Neural progenitor cell (in vitro differentiated cells): ENCODE data around the gene KRTAP10-6. TPM values are rescaled to one million over a fixed set of nuclear protein-coding genes. Genes with fewer than 3 reads are reported as not detected.

Experiments used
- DNase-seq: peaks from one replicate; pipeline ENCODE4 v3.0.0-alpha.2; 2016; ENCODE audit warnings: low spot score
- H2AFZ ChIP-seq: fragments of 200-600 bp; sonication (generic); replicated peaks from 2 replicates; pipeline ENCODE4 v1.6.1; 2016; ENCODE audit warnings: antibody characterized with exemption
- H3F3A ChIP-seq: fragments of 200-600 bp; sonication (generic); 2 replicates; pipeline ENCODE4 v1.6.1; 2016; ENCODE audit warnings: antibody characterized with exemption, low read depth
- H3K27ac ChIP-seq: fragments of 200-600 bp; sonication (generic); 2 replicates; pipeline ENCODE4 v1.5.1; 2016; ENCODE audit warnings: mild to moderate bottlenecking
- H3K27me3 ChIP-seq: fragments of 200-600 bp; sonication (generic); 2 replicates; pipeline ENCODE4 v1.6.1; 2016; ENCODE audit warnings: mild to moderate bottlenecking, moderate library complexity
- H3K36me3 ChIP-seq: fragments of 200-600 bp; sonication (generic); 2 replicates; pipeline ENCODE4 v1.5.1; 2016
- H3K4me1 ChIP-seq: fragments of 200-600 bp; sonication (generic); 2 replicates; pipeline ENCODE4 v1.6.1; 2016; ENCODE audit warnings: mixed run types
- H3K4me2 ChIP-seq: fragments of 200-600 bp; sonication (generic); 2 replicates; pipeline ENCODE4 v1.6.1; 2016
- H3K4me3 ChIP-seq: fragments of 200-600 bp; sonication (generic); 2 replicates; pipeline ENCODE4 v1.5.1; 2016
- H3K79me2 ChIP-seq: fragments of 200-600 bp; sonication (generic); 2 replicates; pipeline ENCODE4 v1.6.1; 2016; ENCODE audit warnings: low read depth
- H3K9ac ChIP-seq: fragments of 200-600 bp; sonication (generic); 2 replicates; pipeline ENCODE4 v1.6.1; 2016
- H3K9me3 ChIP-seq: fragments of 200-600 bp; sonication (generic); 2 replicates; pipeline ENCODE4 v1.5.1; 2016; ENCODE audit warnings: low read depth
- H4K20me1 ChIP-seq: fragments of 200-600 bp; sonication (generic); 2 replicates; pipeline ENCODE4 v1.6.1; 2016; ENCODE audit warnings: low read depth
- H3K27ac Mint-ChIP-seq: 3 replicates; pipeline ENCODE4 v1.8.0; 2021; ENCODE audit warnings: mixed read lengths
- H3K27me3 Mint-ChIP-seq: 2 replicates; pipeline ENCODE4 v1.8.0; 2022; ENCODE audit warnings: low read depth, mild to moderate bottlenecking, inconsistent platforms, moderate library complexity, mixed read lengths; ENCODE audit not compliant: insufficient read depth
- H3K36me3 Mint-ChIP-seq: 3 replicates; pipeline ENCODE4 v1.8.0; 2021; ENCODE audit warnings: mixed read lengths
- H3K4me1 Mint-ChIP-seq: 3 replicates; pipeline ENCODE4 v1.8.0; 2021; ENCODE audit warnings: mixed read lengths
- H3K4me3 Mint-ChIP-seq: 3 replicates; pipeline ENCODE4 v1.8.0; 2021; ENCODE audit warnings: mild to moderate bottlenecking, moderate library complexity, mixed read lengths
- H3K9me3 Mint-ChIP-seq: 3 replicates; pipeline ENCODE4 v1.8.0; 2020; ENCODE audit warnings: mixed read lengths
- EZH2 ChIP-seq: fragments of 200-600 bp; sonication (generic); IDR thresholded peaks from 2 replicates; pipeline ENCODE4 v1.6.1; 2017; ENCODE audit warnings: antibody characterized with exemption, mild to moderate bottlenecking, moderate library complexity
- EZH2phosphoT487 ChIP-seq: fragments of 200-600 bp; sonication (generic); IDR thresholded peaks from 2 replicates; pipeline ENCODE4 v1.6.1; 2017; ENCODE audit warnings: antibody characterized with exemption
- total RNA-seq: library from RNA; depleted of rRNA; stranded (reverse); fragments of >200 nt; gene quantifications from 2 replicates; pipeline ENCODE4 v1.2.3, GENCODE V29; 2015; ENCODE audit warnings: low replicate concordance
- TF ChIP-seq, protein P1 (sequence below): fragments of 200-600 bp; sonication (generic); IDR thresholded peaks from 2 replicates; pipeline ENCODE4 v1.5.1; 2017; ENCODE audit warnings: antibody characterized with exemption, mild to moderate bottlenecking

Gene KRTAP10-6
- total RNA-seq, 1 donor from 2014 or later, result not detected

DNA sequence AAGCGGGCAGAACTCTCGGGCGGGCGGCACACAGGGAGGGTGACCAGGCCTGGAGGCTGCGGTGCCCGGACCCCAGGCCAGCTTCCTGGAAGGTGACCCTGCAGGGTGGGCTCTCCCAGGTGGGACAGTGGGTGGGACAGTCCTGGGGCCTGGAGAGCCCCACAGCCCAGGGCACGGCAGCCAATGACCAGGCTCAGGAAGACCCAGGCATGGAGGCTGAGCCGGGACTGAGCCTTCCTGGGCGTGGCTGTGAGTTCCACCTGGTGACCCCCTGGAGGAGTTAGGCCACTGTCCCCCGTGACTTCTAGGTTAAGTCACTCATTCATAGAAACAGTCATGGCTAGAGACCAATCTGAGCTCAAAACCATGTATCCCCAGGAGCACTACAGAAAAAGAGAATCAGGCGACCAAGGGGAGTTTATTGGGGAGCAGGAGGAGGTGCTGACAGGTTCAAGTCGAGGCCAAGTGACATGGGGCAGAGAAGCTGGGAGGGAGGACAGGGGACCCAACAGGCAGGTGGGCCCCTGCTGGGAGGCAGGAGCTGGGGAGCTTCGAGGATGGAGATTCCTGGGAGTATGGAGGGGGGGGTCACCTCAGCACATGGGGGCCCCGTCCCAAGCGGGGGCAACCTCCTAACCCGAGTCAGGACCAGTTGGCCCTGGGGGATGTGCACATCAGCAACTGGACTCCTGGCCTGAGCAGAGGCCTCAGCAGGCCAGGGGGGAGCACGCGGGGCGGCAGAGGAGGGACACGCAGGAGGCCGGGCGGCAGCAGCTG is 13.1 kb downstream of the KRTAP10-6 start:
- H3K4me3 ChIP-seq, result no peak overlapping the region

DNA sequence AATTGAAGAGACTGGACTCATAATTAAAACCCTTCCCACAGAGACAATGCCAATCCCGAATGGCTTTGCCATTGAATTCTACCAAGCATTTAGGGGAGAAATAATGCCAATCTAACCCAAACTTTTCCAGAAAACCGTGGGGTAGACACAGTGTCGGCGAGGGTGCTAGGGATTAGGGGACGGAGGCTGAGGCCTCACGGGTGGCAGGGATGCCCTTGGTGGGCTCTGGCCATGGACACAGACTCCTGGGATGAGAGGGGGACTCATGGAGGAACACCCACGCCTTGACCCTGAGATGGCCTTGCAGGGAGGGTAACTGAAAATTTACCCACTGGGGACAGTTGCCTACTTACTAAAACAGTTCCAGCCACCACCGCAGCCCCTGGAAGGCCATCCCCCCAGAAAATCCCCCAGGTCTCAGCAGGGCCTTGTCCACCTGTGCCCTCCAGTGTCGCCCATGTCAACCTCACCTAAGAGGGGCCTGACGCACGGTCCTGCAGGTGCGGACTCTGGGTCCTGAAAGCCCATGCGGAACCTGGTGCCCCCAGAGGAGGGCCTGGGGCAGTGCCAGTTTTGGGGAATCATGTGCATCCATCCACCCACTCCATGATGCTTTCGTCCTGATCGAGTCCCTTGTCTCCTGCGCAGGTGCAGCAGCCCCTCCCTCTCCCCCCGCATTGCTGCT is 13.8 kb downstream of the KRTAP10-6 start:
- no peak for TF ChIP-seq EZH2
- TF ChIP-seq EZH2phosphoT487, result no peak
- TF ChIP-seq, protein P1, sequence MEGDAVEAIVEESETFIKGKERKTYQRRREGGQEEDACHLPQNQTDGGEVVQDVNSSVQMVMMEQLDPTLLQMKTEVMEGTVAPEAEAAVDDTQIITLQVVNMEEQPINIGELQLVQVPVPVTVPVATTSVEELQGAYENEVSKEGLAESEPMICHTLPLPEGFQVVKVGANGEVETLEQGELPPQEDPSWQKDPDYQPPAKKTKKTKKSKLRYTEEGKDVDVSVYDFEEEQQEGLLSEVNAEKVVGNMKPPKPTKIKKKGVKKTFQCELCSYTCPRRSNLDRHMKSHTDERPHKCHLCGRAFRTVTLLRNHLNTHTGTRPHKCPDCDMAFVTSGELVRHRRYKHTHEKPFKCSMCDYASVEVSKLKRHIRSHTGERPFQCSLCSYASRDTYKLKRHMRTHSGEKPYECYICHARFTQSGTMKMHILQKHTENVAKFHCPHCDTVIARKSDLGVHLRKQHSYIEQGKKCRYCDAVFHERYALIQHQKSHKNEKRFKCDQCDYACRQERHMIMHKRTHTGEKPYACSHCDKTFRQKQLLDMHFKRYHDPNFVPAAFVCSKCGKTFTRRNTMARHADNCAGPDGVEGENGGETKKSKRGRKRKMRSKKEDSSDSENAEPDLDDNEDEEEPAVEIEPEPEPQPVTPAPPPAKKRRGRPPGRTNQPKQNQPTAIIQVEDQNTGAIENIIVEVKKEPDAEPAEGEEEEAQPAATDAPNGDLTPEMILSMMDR, result no peak
- Histone ChIP-seq H3K79me2 (no peaks in the 10 kb centered on the region), H3K36me3 (no peaks in the 10 kb centered on the region), H3K4me2 (no peak overlapping the region), H3K27ac (no peak overlapping the region), H3K27me3 (no peaks in the 10 kb centered on the region), H3K4me3 (no peak overlapping the region), H3K4me1 (peaks cover 11% of the 10 kb centered on the region), H3F3A (peaks cover 10% of the 10 kb centered on the region), H2AFZ (no peak overlapping the region), H4K20me1 (no peaks in the 10 kb centered on the region), H3K9me3 (peaks cover 10% of the 10 kb centered on the region), H3K9ac (no peak overlapping the region)
- H3K27me3 Mint-ChIP-seq, result peaks cover 4% of the 10 kb centered on the region
- DNase-seq, result no peak
- H3K4me3 Mint-ChIP-seq, result no peak overlapping the region
- H3K27ac Mint-ChIP-seq, result no peak overlapping the region
- peaks cover 11% of the 10 kb centered on the region for H3K4me1 Mint-ChIP-seq
- peaks cover 44% of the 10 kb centered on the region for H3K9me3 Mint-ChIP-seq
- no peaks in the 10 kb centered on the region for H3K36me3 Mint-ChIP-seq

More for the DNA sequence above, 13.1 kb downstream of the KRTAP10-6 start:
- no peak overlapping the region for H3K4me3 Mint-ChIP-seq
- no peaks in the 10 kb centered on the region for H3K79me2 ChIP-seq
- no peaks in the 10 kb centered on the region for H3K27me3 ChIP-seq
- H3K27me3 Mint-ChIP-seq, result peaks cover 4% of the 10 kb centered on the region
- H4K20me1 ChIP-seq, result no peaks in the 10 kb centered on the region
- H3K36me3 Mint-ChIP-seq, result no peaks in the 10 kb centered on the region
- H3F3A ChIP-seq, result peaks cover 14% of the 10 kb centered on the region
- no peak overlapping the region for H3K27ac ChIP-seq
- no peak for DNase-seq
- H2AFZ ChIP-seq, result no peak overlapping the region
- H3K9ac ChIP-seq, result no peak overlapping the region
- peaks cover 10% of the 10 kb centered on the region for H3K9me3 ChIP-seq
- no peaks in the 10 kb centered on the region for H3K36me3 ChIP-seq
- TF ChIP-seq EZH2phosphoT487, result no peak
- no peak for TF ChIP-seq EZH2
- no peak overlapping the region for H3K27ac Mint-ChIP-seq
- peaks cover 44% of the 10 kb centered on the region for H3K9me3 Mint-ChIP-seq
- no peak overlapping the region for H3K4me2 ChIP-seq
- peaks cover 13% of the 10 kb centered on the region for H3K4me1 ChIP-seq
- peaks cover 12% of the 10 kb centered on the region for H3K4me1 Mint-ChIP-seq

DNA sequence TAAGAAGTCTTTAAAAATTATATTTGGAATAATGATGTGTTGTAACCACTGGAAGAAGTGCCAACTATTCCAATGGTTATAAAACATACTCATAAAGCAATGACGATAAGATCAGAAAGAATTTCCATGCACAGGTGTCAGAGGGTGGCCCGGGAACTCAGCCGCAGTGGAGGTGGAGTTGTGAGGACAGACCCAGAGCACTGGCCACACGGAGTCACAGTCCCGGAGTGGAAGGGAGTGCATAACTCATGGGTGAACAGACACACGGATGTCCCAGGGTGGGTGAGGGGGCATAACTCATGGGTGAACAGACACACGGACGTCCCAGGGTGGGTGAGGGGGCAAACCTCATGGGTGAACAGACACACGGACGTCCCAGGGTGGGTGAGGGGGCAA is 16.3 kb downstream of the KRTAP10-6 start:
- Mint-ChIP-seq H3K27ac (no peak overlapping the region), H3K27me3 (peaks cover 8% of the 10 kb centered on the region), H3K4me1 (peaks cover 2% of the 10 kb centered on the region), H3K36me3 (no peaks in the 10 kb centered on the region), H3K9me3 (peaks cover 42% of the 10 kb centered on the region), H3K4me3 (no peak overlapping the region)
- H3K27ac ChIP-seq, result no peak overlapping the region
- no peaks in the 10 kb centered on the region for H3K79me2 ChIP-seq
- H2AFZ ChIP-seq, result no peak overlapping the region
- H3K4me1 ChIP-seq, result no peaks in the 10 kb centered on the region
- H3K4me2 ChIP-seq, result no peak overlapping the region
- TF ChIP-seq EZH2, result no peak
- TF ChIP-seq, protein P1, result no peak
- TF ChIP-seq EZH2phosphoT487, result no peak
- no peak overlapping the region for H3K9ac ChIP-seq
- H3K27me3 ChIP-seq, result no peaks in the 10 kb centered on the region
- H3K36me3 ChIP-seq, result no peaks in the 10 kb centered on the region
- H3K9me3 ChIP-seq, result peaks cover 3% of the 10 kb centered on the region
- H4K20me1 ChIP-seq, result no peaks in the 10 kb centered on the region
- no peak for DNase-seq
- H3F3A ChIP-seq, result no peaks in the 10 kb centered on the region
- no peak overlapping the region for H3K4me3 ChIP-seq
